MG63 (cell line): ENCODE results near the gene JUN. TPM values are rescaled to one million over a fixed set of nuclear protein-coding genes. Genes with fewer than 3 reads are reported as not detected.

ENCODE experiments used
- DNase-seq: peaks from one replicate; pipeline ENCODE4 v3.0.0-alpha.2; 2020
- H3K27me3 ChIP-seq: fragments of 250-450 bp; sonication (Bioruptor Pico); 2 replicates; pipeline ENCODE4 v1.5.1; 2020; ENCODE audit warnings: mild to moderate bottlenecking, moderate library complexity
- H3K36me3 ChIP-seq: fragments of 250-450 bp; sonication (Bioruptor Pico); 2 replicates; pipeline ENCODE4 v1.5.1; 2020; ENCODE audit warnings: mild to moderate bottlenecking, moderate library complexity
- H3K4me3 ChIP-seq: fragments of 250-450 bp; sonication (Bioruptor Pico); 2 replicates; pipeline ENCODE4 v1.5.1; 2020; ENCODE audit warnings: mild to moderate bottlenecking, moderate library complexity
- H3K9me3 ChIP-seq: fragments of 250-450 bp; sonication (Bioruptor Pico); 2 replicates; pipeline ENCODE4 v1.5.1; 2020; ENCODE audit warnings: mild to moderate bottlenecking, moderate library complexity
- total RNA-seq: library from RNA; depleted of rRNA; stranded (reverse); fragments of >200 nt; shearing (Covaris generic); gene quantifications from 2 replicates; pipeline ENCODE4 v1.2.3, GENCODE V29; 2014; ENCODE audit warnings: low replicate concordance; rRNA removed

The JUN gene
- total RNA-seq, result 104 and 126 TPM in 2 replicates

GRCh38 chr1:58783993-58784757, at the start of gene JUN:
TSS of gene JUN (minus strand) at chr1:58784047. CDS start at chr1:58783070, 977 bp downstream.
- DNase-seq, result peak; percentile 99
- Histone ChIP-seq H3K36me3 (peaks cover 32% of the 10 kb centered on the region), H3K4me3 (peak within 1 kb of the TSS; percentile 93), H3K27me3 (no peaks in the 10 kb centered on the region), H3K9me3 (peaks cover 4% of the 10 kb centered on the region; the same call in 1 of the 2 replicates)

- no peak overlapping the region for H3K4me3 ChIP-seq
- peaks cover 2% of the 10 kb centered on the region; the same call in 1 of the 2 replicates for H3K9me3 ChIP-seq
- DNase-seq, result no peak
- H3K27me3 ChIP-seq, result no peaks in the 10 kb centered on the region
- H3K36me3 ChIP-seq, result no peaks in the 10 kb centered on the region
Measured at GRCh38 chr1:58833166-58833565, 49.3 kb upstream of the JUN start.

DNA sequence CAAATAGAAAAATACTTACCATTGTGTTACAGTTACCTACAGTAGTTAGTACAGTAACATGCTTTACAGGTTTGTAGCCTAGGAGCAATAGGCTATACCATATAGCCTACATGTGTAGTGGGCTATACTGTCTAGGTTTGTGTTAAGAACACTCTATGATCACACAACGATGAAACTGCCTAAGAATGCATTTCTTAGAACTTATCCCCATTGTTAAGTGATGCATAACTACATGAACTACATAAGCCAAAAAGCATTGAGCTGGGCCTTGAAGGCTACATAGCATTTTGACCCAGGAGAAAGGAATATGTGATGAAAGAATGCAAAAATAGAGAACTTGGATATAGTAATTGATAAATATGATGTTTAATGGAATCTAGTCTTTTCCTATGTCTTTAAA, 46.4 kb upstream of the JUN start:
- Histone ChIP-seq H3K4me3 (no peak overlapping the region), H3K27me3 (no peaks in the 10 kb centered on the region), H3K36me3 (no peaks in the 10 kb centered on the region), H3K9me3 (peaks cover 18% of the 10 kb centered on the region)
- DNase-seq, result no peak

- Histone ChIP-seq H3K27me3 (no peaks in the 10 kb centered on the region), H3K36me3 (no peaks in the 10 kb centered on the region), H3K4me3 (no peak overlapping the region), H3K9me3 (peaks cover 18% of the 10 kb centered on the region)
- DNase-seq, result no peak
Measured at GRCh38 chr1:58829866-58830265, 46.0 kb upstream of the JUN start.

DNA sequence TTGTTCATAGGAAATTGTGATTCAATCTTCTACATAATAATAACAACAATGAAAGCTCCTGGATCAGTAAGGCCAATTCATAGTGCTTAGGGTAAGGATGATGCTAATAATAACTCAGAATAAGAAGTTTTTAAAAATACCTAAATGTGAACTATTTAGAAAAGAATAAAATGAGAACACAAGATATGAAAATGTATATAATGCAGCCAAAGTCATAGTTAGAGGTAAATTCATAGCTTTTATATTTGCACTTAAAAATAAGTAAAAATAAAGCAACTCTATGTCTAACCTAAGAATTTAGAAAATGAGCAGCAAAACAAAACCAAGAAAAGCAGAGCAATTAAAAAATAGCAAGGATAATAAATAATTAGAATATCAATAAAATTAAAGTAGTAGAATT, 43.5 kb upstream of the JUN start:
- no peak overlapping the region for H3K4me3 ChIP-seq
- H3K27me3 ChIP-seq, result no peaks in the 10 kb centered on the region
- peaks cover 18% of the 10 kb centered on the region for H3K9me3 ChIP-seq
- DNase-seq, result no peak
- no peaks in the 10 kb centered on the region for H3K36me3 ChIP-seq

DNA sequence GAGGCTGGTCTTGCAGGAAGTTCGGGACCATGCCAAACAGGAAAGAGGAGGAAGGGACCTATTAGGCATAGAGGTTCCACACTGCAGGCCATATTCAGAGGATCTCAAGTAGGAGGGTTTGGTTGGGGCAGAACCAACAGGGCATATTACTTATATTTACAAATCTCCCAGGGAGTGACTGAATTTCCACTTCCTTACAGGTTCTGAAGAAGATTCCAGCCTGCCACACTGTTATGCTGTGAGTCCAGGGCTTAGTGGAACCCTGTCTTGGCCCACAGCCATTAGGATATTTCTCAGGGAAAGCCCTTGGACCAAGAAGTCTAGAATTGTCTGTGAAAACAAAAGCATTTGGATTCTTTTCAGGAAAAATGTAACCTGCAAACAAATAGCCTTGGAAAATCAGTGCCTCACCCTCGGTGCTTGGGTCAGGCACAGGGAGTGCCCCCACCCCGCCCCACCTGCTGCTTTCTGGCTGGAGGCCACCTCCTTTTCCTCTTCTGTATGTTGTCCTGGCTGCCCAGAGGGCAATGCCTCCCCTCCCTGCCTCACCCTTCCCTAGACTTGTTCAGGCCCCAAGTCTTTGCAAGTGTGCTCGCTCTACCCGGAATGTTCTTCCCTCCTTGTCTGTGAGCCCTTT, 41.0 kb upstream of the JUN start:
- DNase-seq, result peak; percentile 31
- H3K36me3 ChIP-seq, result no peaks in the 10 kb centered on the region
- no peaks in the 10 kb centered on the region for H3K27me3 ChIP-seq

GRCh38 chr1:58823481-58824010, 39.7 kb upstream of the JUN start:
- H3K9me3 ChIP-seq, result peaks cover 16% of the 10 kb centered on the region
- peak; percentile 59 for DNase-seq
- no peaks in the 10 kb centered on the region for H3K27me3 ChIP-seq
- no peak overlapping the region for H3K4me3 ChIP-seq
- no peaks in the 10 kb centered on the region for H3K36me3 ChIP-seq

More for the DNA sequence above, 41.0 kb upstream of the JUN start:
- H3K9me3 ChIP-seq, result peaks cover 18% of the 10 kb centered on the region
- no peak overlapping the region for H3K4me3 ChIP-seq

DNA sequence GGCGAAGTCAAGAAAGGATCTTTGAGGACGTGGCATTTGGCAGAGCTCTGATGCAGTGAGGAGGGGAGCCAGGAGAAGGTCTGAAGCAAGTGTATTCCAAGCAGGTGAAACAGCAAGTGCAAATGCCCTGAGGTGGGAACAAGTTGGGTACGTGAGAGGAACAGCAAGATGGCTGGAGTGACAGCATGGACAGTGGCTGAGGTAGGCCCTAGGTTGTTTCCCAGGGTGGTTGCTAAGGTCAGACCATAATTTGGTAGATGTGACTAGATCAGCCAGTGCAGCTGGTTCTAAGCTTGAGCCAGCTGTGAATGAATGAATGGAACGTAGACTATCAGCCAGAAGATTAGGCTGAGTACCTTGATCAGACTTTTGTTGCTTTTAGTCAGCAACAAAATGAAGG, 37.5 kb upstream of the JUN start:
- no peak for DNase-seq
- Histone ChIP-seq H3K4me3 (no peak overlapping the region), H3K9me3 (peaks cover 2% of the 10 kb centered on the region; the same call in 1 of the 2 replicates), H3K27me3 (no peaks in the 10 kb centered on the region), H3K36me3 (no peaks in the 10 kb centered on the region)

GRCh38 chr1:58818976-58819375, 35.1 kb upstream of the JUN start:
- Histone ChIP-seq H3K36me3 (no peaks in the 10 kb centered on the region), H3K4me3 (no peak overlapping the region), H3K27me3 (no peaks in the 10 kb centered on the region), H3K9me3 (no peaks in the 10 kb centered on the region)
- DNase-seq, result no peak

- DNase-seq, result peak; percentile 92
- Histone ChIP-seq H3K9me3 (no peaks in the 10 kb centered on the region), H3K27me3 (no peaks in the 10 kb centered on the region), H3K36me3 (no peaks in the 10 kb centered on the region), H3K4me3 (no peak overlapping the region)
Measured at GRCh38 chr1:58818075-58818474, 34.2 kb upstream of the JUN start.

GRCh38 chr1:58816747-58817221, 32.9 kb upstream of the JUN start:
- no peaks in the 10 kb centered on the region for H3K27me3 ChIP-seq
- DNase-seq, result no peak

DNA sequence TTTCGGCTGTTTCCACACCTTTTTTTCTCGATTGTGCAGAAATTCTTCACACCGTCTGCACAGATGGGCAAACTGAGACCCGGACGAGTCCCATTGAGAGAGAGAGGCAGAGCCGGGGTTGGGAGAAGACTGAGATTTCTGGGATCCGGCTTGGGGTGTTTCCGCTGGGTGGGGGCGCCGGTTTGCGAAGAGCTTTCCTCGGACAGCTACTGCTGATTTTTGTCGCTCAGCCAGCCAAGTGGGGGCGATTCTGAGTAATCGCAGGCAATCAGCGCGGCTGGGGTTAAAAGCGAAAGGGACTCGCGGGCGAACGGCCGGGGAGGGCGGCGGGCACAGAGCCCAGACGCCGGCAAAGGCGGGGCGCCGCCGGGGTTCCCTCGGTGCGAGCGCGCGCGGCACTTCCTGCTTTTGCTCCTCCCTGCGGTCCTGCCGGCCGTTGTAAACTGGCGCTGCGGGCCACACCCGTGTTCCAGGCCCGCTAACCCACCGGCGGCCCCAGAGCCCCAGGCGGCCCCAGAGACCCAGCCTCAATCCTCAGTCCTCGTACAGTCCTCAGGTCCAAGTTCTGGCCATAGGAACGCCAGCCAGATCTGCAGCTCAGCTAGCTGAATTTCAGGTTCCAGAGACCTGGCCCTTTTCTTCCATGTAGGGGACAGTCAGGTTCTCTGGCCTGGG, 32.4 kb upstream of the JUN start:
- peak overlapping the region; percentile 53 for H3K4me3 ChIP-seq
- DNase-seq, result peak; percentile 95
- H3K36me3 ChIP-seq, result no peaks in the 10 kb centered on the region
- no peaks in the 10 kb centered on the region for H3K9me3 ChIP-seq
- no peaks in the 10 kb centered on the region for H3K27me3 ChIP-seq

More at GRCh38 chr1:58816747-58817221, 32.9 kb upstream of the JUN start:
- Histone ChIP-seq H3K4me3 (peak overlapping the region; percentile 53), H3K9me3 (no peaks in the 10 kb centered on the region), H3K36me3 (no peaks in the 10 kb centered on the region)

GRCh38 chr1:58815686-58816071, 31.8 kb upstream of the JUN start:
- no peaks in the 10 kb centered on the region for H3K9me3 ChIP-seq
- no peaks in the 10 kb centered on the region for H3K36me3 ChIP-seq
- H3K27me3 ChIP-seq, result no peaks in the 10 kb centered on the region
- H3K4me3 ChIP-seq, result peak overlapping the region; percentile 53
- DNase-seq, result peak; percentile 26

- DNase-seq, result peak; percentile 95
- no peaks in the 10 kb centered on the region for H3K9me3 ChIP-seq
- peak overlapping the region; percentile 53 for H3K4me3 ChIP-seq
- no peaks in the 10 kb centered on the region for H3K27me3 ChIP-seq
- H3K36me3 ChIP-seq, result no peaks in the 10 kb centered on the region
Measured at GRCh38 chr1:58815069-58815685, 31.3 kb upstream of the JUN start.

DNA sequence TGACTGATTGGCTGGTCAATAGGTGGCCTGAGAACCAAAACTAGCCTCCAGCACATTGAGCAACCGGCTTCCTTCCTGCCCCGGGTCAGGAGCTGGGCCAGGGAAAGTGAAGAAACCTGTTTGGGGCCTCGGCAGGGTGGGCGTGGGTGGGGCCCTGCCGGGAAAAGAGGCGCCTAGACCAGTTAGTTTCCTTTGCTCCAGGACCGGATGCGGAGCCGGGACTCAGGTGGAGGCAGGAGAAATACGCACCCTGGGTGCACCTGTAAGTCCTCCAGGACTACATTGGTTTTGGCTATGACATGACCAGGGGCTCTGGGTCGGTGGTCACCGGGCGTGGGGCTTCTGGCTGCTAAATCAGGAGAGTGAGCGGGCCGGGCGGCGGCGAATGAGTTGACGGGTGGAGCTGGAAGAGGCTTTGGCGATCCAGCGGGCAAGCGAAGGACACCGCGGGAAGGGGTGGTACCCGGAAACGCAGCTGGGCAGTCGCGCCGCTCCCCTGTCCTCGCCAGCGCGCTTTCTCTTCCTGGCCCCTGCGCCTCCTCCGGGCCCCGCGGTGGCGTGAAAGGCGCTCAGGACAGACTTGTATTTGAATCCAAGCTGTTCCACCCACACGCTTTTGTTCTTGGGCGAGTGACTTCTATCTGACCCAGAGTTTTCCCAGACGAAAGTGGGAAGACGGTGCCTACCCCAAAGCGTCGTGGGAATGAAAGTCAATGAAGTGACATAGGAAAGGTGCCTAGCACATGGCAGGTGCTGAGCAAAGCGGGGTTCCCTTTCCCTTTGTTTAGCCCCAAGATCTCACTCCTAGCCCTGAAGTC, 30.6 kb upstream of the JUN start:
- DNase-seq, result no peak
- H3K4me3 ChIP-seq, result no peak overlapping the region
- H3K36me3 ChIP-seq, result no peaks in the 10 kb centered on the region
- no peaks in the 10 kb centered on the region for H3K9me3 ChIP-seq
- H3K27me3 ChIP-seq, result no peaks in the 10 kb centered on the region

GRCh38 chr1:58813801-58814200, 30.0 kb upstream of the JUN start:
- no peak for DNase-seq
- no peak overlapping the region for H3K4me3 ChIP-seq
- H3K36me3 ChIP-seq, result no peaks in the 10 kb centered on the region
- no peaks in the 10 kb centered on the region for H3K27me3 ChIP-seq
- H3K9me3 ChIP-seq, result no peaks in the 10 kb centered on the region
